Myocyte (in vitro differentiated cells): ENCODE measurements around the gene CALR. TPM values are rescaled to one million over a fixed set of nuclear protein-coding genes. Genes with fewer than 3 reads are reported as not detected.
A peak's percentile ranks its signal among the peaks of the same experiment; 100 is the strongest.
"Not testable (repeated sequence)": the region's sequence is repeated elsewhere in the genome, so short reads cannot be mapped to it uniquely, and the experiment has no call there.

ENCODE experiments used
- DNase-seq: peaks from one replicate; pipeline ENCODE4 v3.0.0-alpha.2; 2012; ENCODE audit warnings: low read depth
- total RNA-seq: library from RNA; depleted of rRNA; stranded (reverse); fragments of >200 nt; gene quantifications from 2 replicates; pipeline ENCODE4 v1.2.3, GENCODE V29; 2014

Gene CALR
- total RNA-seq, 1 donor from 2014 or later = 1,463 TPM

GRCh38 chr19:12933287-12934072 is 4.9 kb upstream of the CALR start, which contains the start of gene FARSA:
FARSA (minus strand) TSS chr19:12933711; CDS start chr19:12933696, 15 bp downstream.
- peak; percentile 92 for DNase-seq

- no peak for DNase-seq
Measured at GRCh38 chr19:12935071-12935470, 3.3 kb upstream of the CALR start.

DNA sequence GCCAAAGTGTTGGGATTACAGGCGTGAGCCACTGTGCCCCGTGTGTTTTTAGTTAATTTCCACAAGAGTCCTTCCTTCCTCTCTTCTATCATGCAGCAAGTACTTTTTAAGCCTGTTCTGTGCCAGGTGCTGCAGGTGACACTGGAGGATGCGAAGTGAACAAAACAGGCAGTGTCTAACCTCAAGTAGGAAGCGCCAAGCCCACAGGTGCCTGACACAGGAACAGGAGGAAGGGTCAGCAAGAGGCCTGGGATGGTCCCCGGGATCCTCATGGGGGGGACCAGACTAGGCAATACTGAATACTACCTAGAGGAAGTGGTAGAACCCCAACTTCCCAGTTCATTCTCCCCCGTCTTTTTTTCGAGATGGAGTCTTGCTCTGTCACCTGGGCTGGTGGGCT is 1.8 kb upstream of the CALR start:
- no peak for DNase-seq

- DNase-seq = no peak
Measured at GRCh38 chr19:12937093-12937926, 1.1 kb upstream of the CALR start.

DNA sequence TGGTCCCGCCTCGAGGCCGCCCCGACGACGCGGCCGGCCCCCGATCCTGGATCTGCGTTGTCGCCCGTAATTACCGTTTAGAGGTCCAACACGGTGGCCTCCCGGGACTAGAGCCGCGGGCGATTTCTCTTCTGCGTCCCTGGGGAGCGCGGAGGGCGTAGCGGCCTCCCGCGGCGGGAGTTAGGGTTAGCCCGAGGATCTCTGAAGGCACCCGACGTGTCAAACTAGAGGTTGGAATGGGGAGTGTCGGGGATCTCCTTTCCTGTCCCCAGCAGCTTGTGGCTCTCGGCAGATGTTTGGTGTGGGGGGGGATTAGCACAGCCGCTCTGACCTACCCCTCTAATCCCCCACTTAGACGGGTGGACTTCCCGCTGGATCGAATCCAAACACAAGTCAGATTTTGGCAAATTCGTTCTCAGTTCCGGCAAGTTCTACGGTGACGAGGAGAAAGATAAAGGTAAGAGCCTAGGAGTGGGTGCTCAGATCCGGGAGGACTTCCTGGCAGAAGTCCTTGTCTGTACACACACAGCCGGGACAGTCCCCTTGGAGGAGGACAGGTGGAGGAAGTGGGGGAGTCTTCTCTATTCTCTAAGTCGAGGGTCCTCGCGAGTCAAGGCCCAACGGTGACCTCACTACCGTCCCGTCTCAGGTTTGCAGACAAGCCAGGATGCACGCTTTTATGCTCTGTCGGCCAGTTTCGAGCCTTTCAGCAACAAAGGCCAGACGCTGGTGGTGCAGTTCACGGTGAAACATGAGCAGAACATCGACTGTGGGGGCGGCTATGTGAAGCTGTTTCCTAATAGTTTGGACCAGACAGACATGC is 581 bp downstream of the CALR start:
- DNase-seq = peak; percentile 53

GRCh38 chr19:12939975-12940423 is 1.6 kb downstream of the CALR start:
- no peak for DNase-seq

GRCh38 chr19:12940897-12941296 is 2.5 kb downstream of the CALR start:
- no peak for DNase-seq

DNA sequence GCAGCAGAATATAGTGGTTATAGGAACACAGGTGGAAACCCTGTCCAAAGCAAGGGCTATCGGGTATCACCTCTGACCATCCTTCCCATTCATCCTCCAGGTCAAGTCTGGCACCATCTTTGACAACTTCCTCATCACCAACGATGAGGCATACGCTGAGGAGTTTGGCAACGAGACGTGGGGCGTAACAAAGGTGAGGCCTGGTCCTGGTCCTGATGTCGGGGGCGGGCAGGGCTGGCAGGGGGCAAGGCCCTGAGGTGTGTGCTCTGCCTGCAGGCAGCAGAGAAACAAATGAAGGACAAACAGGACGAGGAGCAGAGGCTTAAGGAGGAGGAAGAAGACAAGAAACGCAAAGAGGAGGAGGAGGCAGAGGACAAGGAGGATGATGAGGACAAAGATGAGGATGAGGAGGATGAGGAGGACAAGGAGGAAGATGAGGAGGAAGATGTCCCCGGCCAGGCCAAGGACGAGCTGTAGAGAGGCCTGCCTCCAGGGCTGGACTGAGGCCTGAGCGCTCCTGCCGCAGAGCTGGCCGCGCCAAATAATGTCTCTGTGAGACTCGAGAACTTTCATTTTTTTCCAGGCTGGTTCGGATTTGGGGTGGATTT is 5.1 kb downstream of the CALR start:
- DNase-seq = no peak

DNA sequence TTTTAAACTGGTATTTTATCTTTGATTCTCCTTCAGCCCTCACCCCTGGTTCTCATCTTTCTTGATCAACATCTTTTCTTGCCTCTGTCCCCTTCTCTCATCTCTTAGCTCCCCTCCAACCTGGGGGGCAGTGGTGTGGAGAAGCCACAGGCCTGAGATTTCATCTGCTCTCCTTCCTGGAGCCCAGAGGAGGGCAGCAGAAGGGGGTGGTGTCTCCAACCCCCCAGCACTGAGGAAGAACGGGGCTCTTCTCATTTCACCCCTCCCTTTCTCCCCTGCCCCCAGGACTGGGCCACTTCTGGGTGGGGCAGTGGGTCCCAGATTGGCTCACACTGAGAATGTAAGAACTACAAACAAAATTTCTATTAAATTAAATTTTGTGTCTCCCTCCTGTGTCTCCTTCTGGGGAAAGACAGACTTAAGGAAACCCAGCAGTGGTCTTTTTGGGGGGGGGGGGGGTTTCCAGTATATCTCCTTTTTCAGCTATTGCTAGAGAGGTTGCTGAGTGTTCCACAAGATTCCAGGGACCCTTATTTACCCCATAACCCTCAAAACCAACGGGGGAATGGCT is 5.8 kb downstream of the CALR start:
- DNase-seq = no peak

DNA sequence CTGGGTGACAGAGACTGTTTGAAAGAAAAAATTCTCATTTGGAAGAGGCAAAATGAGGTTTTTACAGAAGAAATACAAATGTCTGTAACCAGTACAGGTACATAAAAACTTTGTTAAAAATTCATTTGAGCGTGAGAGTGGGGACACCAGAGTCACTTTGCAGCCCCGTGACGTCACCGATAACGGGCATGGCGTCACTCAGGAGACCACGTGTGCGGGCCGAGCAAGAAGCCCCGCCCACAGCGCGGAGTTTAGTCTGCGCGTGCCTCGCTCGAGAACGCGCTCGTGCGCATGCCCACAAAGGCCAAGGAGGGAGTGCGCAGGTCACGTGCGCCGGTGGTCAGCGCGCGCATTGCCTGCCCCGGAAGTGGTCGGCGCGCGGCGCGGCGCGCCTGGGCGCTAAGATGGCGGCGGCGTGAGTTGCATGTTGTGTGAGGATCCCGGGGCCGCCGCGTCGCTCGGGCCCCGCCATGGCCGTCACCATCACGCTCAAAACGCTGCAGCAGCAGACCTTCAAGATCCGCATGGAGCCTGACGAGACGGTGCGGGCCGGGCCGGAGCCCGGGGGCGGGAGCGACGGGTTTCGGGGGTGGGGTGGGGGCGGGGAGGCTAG is 7.2 kb downstream of the CALR start, which contains the start of gene RAD23A:
Gene RAD23A, plus strand, starts transcription at position 384 of the 613 bp plus-strand sequence. Its CDS starts 87 bp downstream, at position 471.
- DNase-seq = peak; percentile 99

GRCh38 chr19:12946092-12946721 is 7.8 kb downstream of the CALR start:
- DNase-seq = peak; percentile 88

GRCh38 chr19:12946731-12947496 is 8.5 kb downstream of the CALR start:
- no peak for DNase-seq

DNA sequence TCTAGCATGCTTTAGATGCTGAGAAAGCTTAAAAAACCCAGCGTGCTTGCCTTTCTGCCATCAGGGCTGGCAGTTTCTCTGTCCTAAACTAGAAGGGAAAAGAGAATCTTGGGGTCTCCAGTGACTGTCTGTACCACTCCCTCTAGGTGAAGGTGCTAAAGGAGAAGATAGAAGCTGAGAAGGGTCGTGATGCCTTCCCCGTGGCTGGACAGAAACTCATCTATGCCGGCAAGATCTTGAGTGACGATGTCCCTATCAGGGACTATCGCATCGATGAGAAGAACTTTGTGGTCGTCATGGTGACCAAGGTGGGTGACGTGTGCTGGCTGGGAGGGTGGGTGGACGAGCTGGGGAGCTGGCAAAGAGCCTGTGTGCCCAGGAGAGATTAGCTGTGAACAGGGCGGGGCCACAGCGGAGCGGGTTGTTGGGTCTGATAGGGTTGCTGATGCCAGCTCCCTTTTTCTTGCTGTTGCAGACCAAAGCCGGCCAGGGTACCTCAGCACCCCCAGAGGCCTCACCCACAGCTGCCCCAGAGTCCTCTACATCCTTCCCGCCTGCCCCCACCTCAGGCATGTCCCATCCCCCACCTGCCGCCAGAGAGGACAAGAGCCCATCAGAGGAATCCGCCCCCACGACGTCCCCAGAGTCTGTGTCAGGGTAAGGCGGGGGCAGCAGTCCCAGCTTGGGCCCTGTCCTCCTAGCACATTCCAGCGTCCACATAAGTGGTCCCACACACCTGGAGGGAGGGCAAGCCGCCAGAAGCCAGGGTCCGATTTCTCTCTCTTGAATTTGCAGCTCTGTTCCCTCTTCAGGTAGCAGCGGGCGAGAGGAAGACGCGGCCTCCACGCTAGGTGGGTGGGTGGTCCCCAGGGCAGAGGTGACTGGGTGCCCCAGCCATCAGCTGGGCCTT is 9.5 kb downstream of the CALR start:
- DNase-seq = no peak

DNA sequence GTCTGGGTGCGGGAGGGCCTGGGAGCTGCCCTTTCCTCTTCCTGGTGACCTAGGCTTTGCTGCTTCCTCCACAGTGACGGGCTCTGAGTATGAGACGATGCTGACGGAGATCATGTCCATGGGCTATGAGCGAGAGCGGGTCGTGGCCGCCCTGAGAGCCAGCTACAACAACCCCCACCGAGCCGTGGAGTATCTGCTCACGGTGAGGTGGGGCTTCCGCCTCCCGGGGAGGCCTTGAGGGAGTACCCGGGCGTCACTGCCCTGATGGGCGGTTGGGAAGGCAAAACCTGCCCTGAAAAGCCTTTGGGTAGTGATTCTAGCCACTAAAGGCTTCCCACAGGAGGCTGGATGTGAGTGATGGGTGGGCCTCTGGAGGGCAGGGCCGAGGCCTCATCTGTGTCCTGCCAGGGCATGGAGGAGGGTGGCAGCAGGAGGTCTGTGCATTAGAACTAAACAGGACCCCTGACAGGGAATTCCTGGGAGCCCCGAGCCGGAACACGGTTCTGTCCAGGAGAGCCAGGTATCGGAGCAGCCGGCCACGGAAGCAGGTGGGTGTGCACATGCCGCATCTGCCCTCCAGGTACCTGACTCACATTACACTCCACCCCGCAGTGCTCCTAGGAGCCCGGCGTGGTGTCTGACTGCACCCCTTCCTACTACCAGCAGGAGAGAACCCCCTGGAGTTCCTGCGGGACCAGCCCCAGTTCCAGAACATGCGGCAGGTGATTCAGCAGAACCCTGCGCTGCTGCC is 10.4 kb downstream of the CALR start:
- no peak for DNase-seq

DNA sequence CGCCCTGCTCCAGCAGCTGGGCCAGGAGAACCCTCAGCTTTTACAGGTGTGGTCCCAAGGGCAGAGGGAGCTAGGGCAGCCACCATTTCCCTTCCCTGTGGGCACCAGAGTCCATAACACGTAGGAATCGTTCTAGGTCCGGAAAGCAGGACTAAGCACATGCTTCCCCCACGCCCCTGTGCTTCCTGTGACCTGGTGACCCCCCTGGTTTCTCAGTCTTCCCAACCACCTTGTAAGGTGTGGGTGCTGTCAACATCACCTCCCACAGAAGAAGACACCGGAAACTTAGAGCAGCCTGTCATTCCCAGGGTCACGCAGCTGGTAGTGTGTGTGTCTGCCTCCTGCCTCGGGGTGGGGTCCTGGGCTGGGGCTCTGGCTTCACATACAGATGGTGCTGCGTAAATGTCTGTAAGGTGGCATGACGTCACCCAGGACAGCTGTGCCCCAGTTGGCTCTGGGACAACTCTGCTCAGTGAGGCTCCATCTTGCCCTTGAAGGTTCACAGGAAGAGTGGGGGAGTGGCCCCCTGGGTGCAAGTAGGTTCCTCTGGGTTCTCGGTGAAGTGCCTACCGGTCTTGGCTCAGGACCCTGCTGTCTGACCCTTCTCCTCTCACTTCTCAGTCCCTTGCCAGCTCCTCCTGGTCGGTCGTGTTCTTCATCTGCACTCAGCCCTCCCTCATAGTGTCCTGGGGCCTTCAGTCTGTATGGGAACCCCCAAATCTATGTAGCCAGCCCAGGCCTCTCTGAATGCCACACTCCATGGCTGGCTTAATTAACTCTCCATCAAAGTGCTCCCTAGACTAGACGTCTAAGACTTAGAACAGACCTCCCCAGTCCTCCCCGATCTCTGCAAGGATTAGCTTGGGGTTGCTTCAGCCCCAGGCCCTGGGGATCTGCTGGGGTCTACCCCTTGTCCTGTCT is 11.2 kb downstream of the CALR start:
- DNase-seq = peak; percentile 64

DNA sequence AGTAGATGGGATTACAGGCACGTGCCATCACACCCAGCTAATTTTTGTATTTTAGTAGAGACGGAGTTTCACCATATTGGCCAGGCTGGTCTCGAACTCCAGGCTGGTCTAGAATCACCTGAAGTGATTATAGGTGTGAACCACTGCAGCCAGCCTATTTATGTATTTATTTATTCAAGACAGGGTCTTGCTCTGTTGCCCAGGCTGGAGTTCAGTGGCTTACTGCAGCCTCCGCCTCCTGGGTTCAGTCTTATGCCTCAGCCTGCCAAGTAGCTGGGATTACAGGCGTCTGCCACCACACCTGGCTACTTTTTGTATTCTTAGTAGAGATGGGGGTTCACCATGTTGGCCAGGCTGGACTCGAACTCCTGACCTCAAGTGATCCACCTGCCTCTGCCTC is 13.6 kb downstream of the CALR start:
- not testable (repeated sequence) for DNase-seq
